ENCODE results near the gene SPATA20. TPM values are rescaled to one million over a fixed set of nuclear protein-coding genes. Genes with fewer than 3 reads are reported as not detected.

SPATA20 gene
- total and polyA plus RNA-seq, 2 of the 13 experiments (the other 11 are each of a cell fraction or from before 2014, with no cell fraction given): 36.1 to 64.8 TPM

GRCh38 chr17:50581316-50581715 is 34.3 kb downstream of the SPATA20 start (continued):
- TF ChIP-seq, protein P1, sequence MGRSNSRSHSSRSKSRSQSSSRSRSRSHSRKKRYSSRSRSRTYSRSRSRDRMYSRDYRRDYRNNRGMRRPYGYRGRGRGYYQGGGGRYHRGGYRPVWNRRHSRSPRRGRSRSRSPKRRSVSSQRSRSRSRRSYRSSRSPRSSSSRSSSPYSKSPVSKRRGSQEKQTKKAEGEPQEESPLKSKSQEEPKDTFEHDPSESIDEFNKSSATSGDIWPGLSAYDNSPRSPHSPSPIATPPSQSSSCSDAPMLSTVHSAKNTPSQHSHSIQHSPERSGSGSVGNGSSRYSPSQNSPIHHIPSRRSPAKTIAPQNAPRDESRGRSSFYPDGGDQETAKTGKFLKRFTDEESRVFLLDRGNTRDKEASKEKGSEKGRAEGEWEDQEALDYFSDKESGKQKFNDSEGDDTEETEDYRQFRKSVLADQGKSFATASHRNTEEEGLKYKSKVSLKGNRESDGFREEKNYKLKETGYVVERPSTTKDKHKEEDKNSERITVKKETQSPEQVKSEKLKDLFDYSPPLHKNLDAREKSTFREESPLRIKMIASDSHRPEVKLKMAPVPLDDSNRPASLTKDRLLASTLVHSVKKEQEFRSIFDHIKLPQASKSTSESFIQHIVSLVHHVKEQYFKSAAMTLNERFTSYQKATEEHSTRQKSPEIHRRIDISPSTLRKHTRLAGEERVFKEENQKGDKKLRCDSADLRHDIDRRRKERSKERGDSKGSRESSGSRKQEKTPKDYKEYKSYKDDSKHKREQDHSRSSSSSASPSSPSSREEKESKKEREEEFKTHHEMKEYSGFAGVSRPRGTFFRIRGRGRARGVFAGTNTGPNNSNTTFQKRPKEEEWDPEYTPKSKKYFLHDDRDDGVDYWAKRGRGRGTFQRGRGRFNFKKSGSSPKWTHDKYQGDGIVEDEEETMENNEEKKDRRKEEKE (IDR thresholded peaks at IDR 0.05): no peak
- no peak for TF ChIP-seq ZNF205 (CRISPR knock-in tag; IDR thresholded peaks at IDR 0.05)
- TF ChIP-seq ARNTL (CRISPR knock-in tag; IDR thresholded peaks at IDR 0.05): no peak
- TF ChIP-seq PRDM10 (CRISPR knock-in tag; IDR thresholded peaks at IDR 0.05; ENCODE audit: low read depth): no peak
- TF ChIP-seq CBX2 (IDR thresholded peaks at IDR 0.05; ENCODE audit: low read depth, low read length): no peak
- TF ChIP-seq CBX2 (CRISPR knock-in tag; IDR thresholded peaks at IDR 0.05; ENCODE audit: low read depth): no peak
- TF ChIP-seq RAD21 (CRISPR knock-in tag; IDR thresholded peaks at IDR 0.05): no peak
- TF ChIP-seq DNMT3B (CRISPR knock-in tag; conservative IDR thresholded peaks at IDR 0.05): no peak
- no peak for TF ChIP-seq RARA (CRISPR knock-in tag; IDR thresholded peaks at IDR 0.05)
- TF ChIP-seq ZC3H13 (CRISPR knock-in tag; IDR thresholded peaks at IDR 0.05): no peak
- TF ChIP-seq NRL (CRISPR knock-in tag; IDR thresholded peaks at IDR 0.05; ENCODE audit: borderline replicate concordance): no peak

All from HepG2 (cell line).